Caco-2 (cell line): ENCODE results near the gene RNF130. TPM values are rescaled to one million over a fixed set of nuclear protein-coding genes. Genes with fewer than 3 reads are reported as not detected.

ENCODE experiments used
- BruUV-seq: library from RNA; stranded (reverse); fragments of 400-500 nt; replicated peaks from 2 replicates; lab custom pipeline; 2021; lab: Mats Ljungman, UMichigan
- CTCF ChIA-PET: fragments of 300-600 bp; sonication (Branson Sonifier 250); formaldehyde crosslinking; loops from one replicate; lab custom pipeline; 2022; ENCODE audit warnings: antibody characterized with exemption; lab: Charles Lee
- POLR2A ChIA-PET: fragments of 300-600 bp; sonication (Branson Sonifier 250); formaldehyde crosslinking; loops from one replicate; lab custom pipeline; 2022; ENCODE audit warnings: antibody characterized with exemption; lab: Charles Lee
- DNase-seq, 2 experiments: peaks; one replicate each; pipeline versions ENCODE4 v3.0.0 to v3.0.0-alpha.2; 2020 to 2022
- H3K27me3 ChIP-seq: replicated peaks from 2 replicates; pipeline ENCODE4 v1.6.0; 2011; ENCODE audit warnings: low read length; ENCODE audit not compliant: control insufficient read depth, insufficient read depth
- H3K36me3 ChIP-seq: 2 replicates; pipeline ENCODE4 v1.5.1; 2011; ENCODE audit warnings: low read length; ENCODE audit not compliant: control insufficient read depth, insufficient read depth
- H3K4me1 ChIP-seq: fragments of 250-450 bp; sonication (Bioruptor Pico); 2 replicates; pipeline ENCODE4 v1.5.1; 2020; ENCODE audit warnings: mild to moderate bottlenecking
- H3K4me3 ChIP-seq: 2 replicates; pipeline ENCODE4 v1.5.1; 2011; ENCODE audit warnings: low read depth, mild to moderate bottlenecking, control low read depth, low read length
- H3K9me3 ChIP-seq: fragments of 250-450 bp; sonication (Bioruptor Pico); 2 replicates; pipeline ENCODE4 v1.5.1; 2020; ENCODE audit warnings: mild to moderate bottlenecking, moderate library complexity
- H3K27ac Mint-ChIP-seq: one replicate; pipeline ENCODE4 v1.8.0; 2022; ENCODE audit warnings: mixed read lengths; ENCODE audit not compliant: unreplicated experiment
- H3K27me3 Mint-ChIP-seq: one replicate; pipeline ENCODE4 v1.8.0; 2022; ENCODE audit warnings: mixed read lengths; ENCODE audit not compliant: insufficient read depth, unreplicated experiment
- H3K36me3 Mint-ChIP-seq: one replicate; pipeline ENCODE4 v1.8.0; 2022; ENCODE audit warnings: mild to moderate bottlenecking, mixed read lengths; ENCODE audit not compliant: insufficient read depth, unreplicated experiment
- H3K4me1 Mint-ChIP-seq: one replicate; pipeline ENCODE4 v1.8.0; 2022; ENCODE audit warnings: low read depth, mixed read lengths; ENCODE audit not compliant: unreplicated experiment
- H3K4me3 Mint-ChIP-seq: one replicate; pipeline ENCODE4 v1.8.0; 2022; ENCODE audit warnings: mild to moderate bottlenecking, moderate library complexity, mixed read lengths; ENCODE audit not compliant: unreplicated experiment
- H3K9me3 Mint-ChIP-seq: one replicate; pipeline ENCODE4 v1.8.0; 2022; ENCODE audit warnings: mixed read lengths; ENCODE audit not compliant: unreplicated experiment
- intact Hi-C: fragments of 100-400 bp; cut with micrococcal nuclease; formaldehyde crosslinking; loops from one replicate; pipeline ENCODE4 v1.10.0; 2022; ENCODE audit not compliant: unreplicated experiment
- total RNA-seq: library from RNA; stranded (reverse); gene quantifications from 2 replicates; pipeline ENCODE4 v1.2.3, GENCODE V29; 2022
- TF ChIP-seq, protein P1 (sequence below), 2 experiments: fragments of 200-600 bp in 1 of 2; IDR thresholded peaks; 1 replicate in 1 of 2; 2 replicates in 1 of 2; pipeline versions ENCODE4 v1.5.1 to v1.8.0; 2011 to 2022; ENCODE audit warnings: antibody characterized with exemption in 1 of 2, control low read depth in 1 of 2, inconsistent platforms in 1 of 2, low read depth in 1 of 2, low read length in 1 of 2, mild to moderate bottlenecking in 1 of 2, moderate library complexity in 1 of 2; ENCODE audit not compliant: insufficient read depth in 1 of 2, severe bottlenecking in 1 of 2, unreplicated experiment in 1 of 2

The RNF130 gene
- total RNA-seq, 1 experiment from 2014 or later = 34.5 TPM

- Histone ChIP-seq H3K4me3 (peak within 1 kb of the TSS; percentile 76), H3K36me3 (peaks cover 3% of the 10 kb centered on the region), H3K4me1 (peaks cover 4% of the 10 kb centered on the region; the same call in 1 of the 2 replicates), H3K27me3 (no peaks in the 10 kb centered on the region), H3K9me3 (no peaks in the 10 kb centered on the region)
- ChIA-PET CTCF (interaction anchor here (0.6 kb wide), 1 partner anchor 145 kb away, joined by 3 read pairs; no protein-coding TSS in a partner anchor), POLR2A (interaction anchor here (0.6 kb wide), 1 partner anchor 366 kb away, joined by 7 read pairs; no protein-coding TSS in a partner anchor)
- H3K36me3 Mint-ChIP-seq = peaks cover 28% of the 10 kb centered on the region
- DNase-seq = peak in 1 of 2 experiments; percentile 73
- H3K4me1 Mint-ChIP-seq = peaks cover 6% of the 10 kb centered on the region
- intact Hi-C loops = loop anchor here (2.0 to 5.0 kb wide), 2 partner anchors 50 to 67 kb away; partner anchors contain the start of gene MRNIP
- no peaks in the 10 kb centered on the region for H3K27me3 Mint-ChIP-seq
- BruUV-seq = no TSS peak
- no peaks in the 10 kb centered on the region for H3K9me3 Mint-ChIP-seq
- H3K4me3 Mint-ChIP-seq = peak within 1 kb of the TSS; percentile 82
- peak within 1 kb of the TSS; percentile 80 for H3K27ac Mint-ChIP-seq
- TF ChIP-seq, protein P1, sequence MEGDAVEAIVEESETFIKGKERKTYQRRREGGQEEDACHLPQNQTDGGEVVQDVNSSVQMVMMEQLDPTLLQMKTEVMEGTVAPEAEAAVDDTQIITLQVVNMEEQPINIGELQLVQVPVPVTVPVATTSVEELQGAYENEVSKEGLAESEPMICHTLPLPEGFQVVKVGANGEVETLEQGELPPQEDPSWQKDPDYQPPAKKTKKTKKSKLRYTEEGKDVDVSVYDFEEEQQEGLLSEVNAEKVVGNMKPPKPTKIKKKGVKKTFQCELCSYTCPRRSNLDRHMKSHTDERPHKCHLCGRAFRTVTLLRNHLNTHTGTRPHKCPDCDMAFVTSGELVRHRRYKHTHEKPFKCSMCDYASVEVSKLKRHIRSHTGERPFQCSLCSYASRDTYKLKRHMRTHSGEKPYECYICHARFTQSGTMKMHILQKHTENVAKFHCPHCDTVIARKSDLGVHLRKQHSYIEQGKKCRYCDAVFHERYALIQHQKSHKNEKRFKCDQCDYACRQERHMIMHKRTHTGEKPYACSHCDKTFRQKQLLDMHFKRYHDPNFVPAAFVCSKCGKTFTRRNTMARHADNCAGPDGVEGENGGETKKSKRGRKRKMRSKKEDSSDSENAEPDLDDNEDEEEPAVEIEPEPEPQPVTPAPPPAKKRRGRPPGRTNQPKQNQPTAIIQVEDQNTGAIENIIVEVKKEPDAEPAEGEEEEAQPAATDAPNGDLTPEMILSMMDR (IDR thresholded peaks at IDR 0.05; ENCODE audit: insufficient read depth in 1 of 2, low read depth in 1 of 2, low read length in 1 of 2, severe bottlenecking in 1 of 2, unreplicated experiment in 1 of 2) = peak; percentile 2 to 40
These were observed 163.8 kb downstream of the RNF130 start, which contains the start of gene TBC1D9B for GRCh38 chr5:179907556-179908324. Gene TBC1D9B (minus strand): TSS chr5:179907897. CDS start chr5:179907821, 76 bp downstream.

DNA sequence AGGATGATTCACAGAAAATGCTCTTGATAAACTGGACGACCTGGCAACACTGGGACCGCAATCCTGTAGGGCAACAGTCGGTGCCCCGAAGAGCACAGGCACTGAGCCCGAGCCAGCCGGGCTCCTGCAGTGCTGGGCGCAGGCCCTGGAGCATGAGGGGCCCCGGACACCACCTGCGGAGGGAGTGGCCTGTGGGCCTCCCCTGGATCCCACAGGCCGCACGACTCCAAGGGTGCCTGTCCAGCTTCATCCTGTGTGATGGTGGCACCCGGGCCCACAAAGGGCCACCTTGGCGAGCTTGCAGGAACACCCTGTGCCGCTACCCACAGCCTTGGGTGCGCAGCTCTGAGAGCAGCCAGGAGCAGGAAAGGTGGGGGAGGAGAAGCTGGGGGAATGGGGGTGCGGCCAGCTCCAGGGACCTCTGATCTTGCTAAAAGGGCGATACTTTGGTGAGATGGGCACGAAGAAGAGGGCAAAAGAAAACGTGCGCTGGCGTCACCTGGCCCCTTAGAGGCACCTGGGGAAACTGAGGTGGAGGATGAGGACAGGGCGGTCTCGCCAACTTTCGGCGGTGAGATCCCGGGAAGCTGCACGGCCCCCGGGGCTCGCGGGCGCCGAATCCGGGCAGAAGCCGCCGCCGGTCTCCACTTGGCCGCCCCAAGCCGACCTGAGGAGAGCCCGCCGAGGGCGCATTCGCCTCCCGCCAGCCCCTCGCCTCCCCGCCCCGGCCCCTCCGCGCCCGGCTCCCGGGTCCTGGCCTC, 164.6 kb downstream of the RNF130 start:
- Mint-ChIP-seq H3K9me3 (no peaks in the 10 kb centered on the region), H3K27ac (peak overlapping the region; percentile 80), H3K4me3 (peak overlapping the region; percentile 82), H3K27me3 (no peaks in the 10 kb centered on the region), H3K4me1 (peaks cover 6% of the 10 kb centered on the region), H3K36me3 (peaks cover 36% of the 10 kb centered on the region)
- no TSS peak for BruUV-seq
- Histone ChIP-seq H3K27me3 (no peaks in the 10 kb centered on the region), H3K4me3 (peak overlapping the region; percentile 76), H3K9me3 (no peaks in the 10 kb centered on the region), H3K4me1 (peaks cover 4% of the 10 kb centered on the region; the same call in 1 of the 2 replicates), H3K36me3 (peaks cover 3% of the 10 kb centered on the region)
- peak in 1 of 2 experiments; percentile 42 for DNase-seq
- intact Hi-C loops = loop anchor here (5.0 kb wide), 1 partner anchor 50 kb away; the partner anchor contains the start of gene MRNIP
- ChIA-PET POLR2A (no interaction called here), CTCF (interaction anchor here (0.6 kb wide), 1 partner anchor 144 kb away, joined by 3 read pairs; no protein-coding TSS in a partner anchor)
- TF ChIP-seq, protein P1 (IDR thresholded peaks at IDR 0.05; ENCODE audit: insufficient read depth in 1 of 2, low read depth in 1 of 2, low read length in 1 of 2, severe bottlenecking in 1 of 2, unreplicated experiment in 1 of 2) = no peak

GRCh38 chr5:179906294-179906794, 165.2 kb downstream of the RNF130 start:
- H3K27me3 Mint-ChIP-seq = no peaks in the 10 kb centered on the region
- Histone ChIP-seq H3K9me3 (no peaks in the 10 kb centered on the region), H3K36me3 (peaks cover 3% of the 10 kb centered on the region), H3K27me3 (no peaks in the 10 kb centered on the region), H3K4me3 (peak overlapping the region; percentile 76), H3K4me1 (peaks cover 4% of the 10 kb centered on the region; the same call in 1 of the 2 replicates)
- no peaks in the 10 kb centered on the region for H3K9me3 Mint-ChIP-seq
- BruUV-seq = no TSS peak
- no peak for DNase-seq
- intact Hi-C loops = loop anchor here (5.0 kb wide), 1 partner anchor 49 kb away; the partner anchor contains the start of gene MRNIP
- TF ChIP-seq, protein P1 (IDR thresholded peaks at IDR 0.05; ENCODE audit: insufficient read depth in 1 of 2, low read depth in 1 of 2, low read length in 1 of 2, severe bottlenecking in 1 of 2, unreplicated experiment in 1 of 2) = no peak
- POLR2A ChIA-PET = no interaction called here
- peaks cover 6% of the 10 kb centered on the region for H3K4me1 Mint-ChIP-seq
- H3K36me3 Mint-ChIP-seq = peaks cover 39% of the 10 kb centered on the region
- CTCF ChIA-PET = no interaction called here
- H3K4me3 Mint-ChIP-seq = peak overlapping the region; percentile 82
- peak overlapping the region; percentile 26 for H3K27ac Mint-ChIP-seq
